H9 (cell line): ENCODE data around the gene ZNF423. TPM values are rescaled to one million over a fixed set of nuclear protein-coding genes. Genes with fewer than 3 reads are reported as not detected.

Source experiments
- DNase-seq: peaks from one replicate; pipeline ENCODE4 v3.0.0-alpha.2; 2017
- H2AFZ ChIP-seq: one replicate; pipeline ENCODE4 v1.6.1; 2013; ENCODE audit warnings: mild to moderate bottlenecking, low read length, control low read depth, moderate library complexity
- H2AK5ac ChIP-seq: 2 replicates; pipeline ENCODE4 v1.6.1; 2013; ENCODE audit warnings: low read length, control low read depth, mixed read lengths; ENCODE audit not compliant: insufficient read length
- H2BK120ac ChIP-seq: one replicate; pipeline ENCODE4 v1.6.1; 2013; ENCODE audit warnings: low read depth, mild to moderate bottlenecking, low read length, control low read depth, inconsistent platforms; ENCODE audit not compliant: poor library complexity, severe bottlenecking
- H2BK12ac ChIP-seq: 2 replicates; pipeline ENCODE4 v1.6.1; 2013; ENCODE audit warnings: low read length, control low read depth, mixed read lengths, low read depth; ENCODE audit not compliant: insufficient read length
- H2BK15ac ChIP-seq: 2 replicates; pipeline ENCODE4 v1.6.1; 2013; ENCODE audit warnings: low read depth, low read length, control low read depth
- H2BK20ac ChIP-seq: one replicate; pipeline ENCODE4 v1.6.1; 2013; ENCODE audit warnings: low read depth, mild to moderate bottlenecking, low read length, control low read depth, inconsistent platforms; ENCODE audit not compliant: poor library complexity, severe bottlenecking
- H2BK5ac ChIP-seq: 2 replicates; pipeline ENCODE4 v1.6.1; 2013; ENCODE audit warnings: low read length, control low read depth, mixed read lengths; ENCODE audit not compliant: insufficient read length
- H3K14ac ChIP-seq: 2 replicates; pipeline ENCODE4 v1.6.1; 2013; ENCODE audit warnings: low read length, control low read depth; ENCODE audit not compliant: insufficient read depth
- H3K18ac ChIP-seq: 2 replicates; pipeline ENCODE4 v1.6.1; 2013; ENCODE audit warnings: low read depth, mild to moderate bottlenecking, mixed read lengths, low read length, control low read depth; ENCODE audit not compliant: insufficient read length
- H3K23ac ChIP-seq: 2 replicates; pipeline ENCODE4 v1.6.1; 2013; ENCODE audit warnings: low read length, control low read depth, mixed read lengths, low read depth; ENCODE audit not compliant: insufficient read length
- H3K23me2 ChIP-seq: 2 replicates; pipeline ENCODE4 v1.6.1; 2013; ENCODE audit warnings: low read depth, mild to moderate bottlenecking, mixed read lengths, low read length, control low read depth; ENCODE audit not compliant: insufficient read length, poor library complexity, severe bottlenecking
- H3K27ac ChIP-seq: 2 replicates; pipeline ENCODE4 v1.5.1; 2013; ENCODE audit warnings: low read length, control low read depth, mixed read lengths, low read depth; ENCODE audit not compliant: insufficient read length
- H3K27me3 ChIP-seq: 2 replicates; pipeline ENCODE4 v1.6.1; 2013; ENCODE audit warnings: low read length, control low read depth, inconsistent platforms; ENCODE audit not compliant: insufficient read depth
- H3K4ac ChIP-seq: 2 replicates; pipeline ENCODE4 v1.6.1; 2013; ENCODE audit warnings: low read depth, mild to moderate bottlenecking, control low read depth, inconsistent platforms, low read length, moderate library complexity
- H3K4me1 ChIP-seq: 2 replicates; pipeline ENCODE4 v1.6.1; 2013; ENCODE audit warnings: low read length, control low read depth, inconsistent platforms; ENCODE audit not compliant: insufficient read depth
- H3K4me2 ChIP-seq: 2 replicates; pipeline ENCODE4 v1.6.1; 2013; ENCODE audit warnings: low read length, control low read depth, mixed read lengths; ENCODE audit not compliant: insufficient read length, insufficient read depth
- H3K56ac ChIP-seq: 2 replicates; pipeline ENCODE4 v1.6.1; 2013; ENCODE audit warnings: low read depth, mild to moderate bottlenecking, mixed read lengths, low read length, control low read depth; ENCODE audit not compliant: insufficient read length
- H3K79me1 ChIP-seq: 2 replicates; pipeline ENCODE4 v1.6.1; 2013; ENCODE audit warnings: low read depth, mild to moderate bottlenecking, moderate library complexity, low read length, control low read depth, inconsistent platforms; ENCODE audit not compliant: insufficient read depth, poor library complexity, severe bottlenecking
- H3K79me2 ChIP-seq: 2 replicates; pipeline ENCODE4 v1.6.1; 2013; ENCODE audit warnings: low read length, control low read depth, inconsistent platforms; ENCODE audit not compliant: insufficient read depth
- H3K9ac ChIP-seq: 2 replicates; pipeline ENCODE4 v1.6.1; 2013; ENCODE audit warnings: low read length, control low read depth, mixed read lengths; ENCODE audit not compliant: insufficient read length; ENCODE audit errors: extremely low read depth
- H3K9me3 ChIP-seq: one replicate; pipeline ENCODE4 v1.6.1; 2013; ENCODE audit warnings: low read depth, low read length, inconsistent platforms; ENCODE audit not compliant: control insufficient read depth
- H3T11ph ChIP-seq: one replicate; pipeline ENCODE4 v1.6.1; 2013; ENCODE audit warnings: mild to moderate bottlenecking, low read length, control low read depth, inconsistent platforms
- H4K20me1 ChIP-seq: one replicate; pipeline ENCODE4 v1.6.1; 2013; ENCODE audit not compliant: control insufficient read depth, insufficient read length, insufficient read depth
- H4K5ac ChIP-seq: 2 replicates; pipeline ENCODE4 v1.6.1; 2013; ENCODE audit warnings: low read depth, mild to moderate bottlenecking, mixed read lengths, low read length, control low read depth; ENCODE audit not compliant: insufficient read length
- H4K8ac ChIP-seq: replicated peaks from 2 replicates; pipeline ENCODE4 v1.6.1; 2013; ENCODE audit warnings: low read length, control low read depth, mixed read lengths, low read depth; ENCODE audit not compliant: insufficient read length
- H4K91ac ChIP-seq: 2 replicates; pipeline ENCODE4 v1.6.1; 2013; ENCODE audit warnings: low read depth, mild to moderate bottlenecking, moderate library complexity, mixed read lengths, low read length, control low read depth; ENCODE audit not compliant: insufficient read length
- H3K27ac Mint-ChIP-seq, 3 experiments: 2 replicates in 2 of 3; 3 replicates in 1 of 3; pipeline ENCODE4 v1.8.0; 2020 to 2021; ENCODE audit warnings: mixed read lengths in 3 of 3, mild to moderate bottlenecking in 1 of 3, moderate library complexity in 1 of 3
- H3K27me3 Mint-ChIP-seq: 2 replicates; pipeline ENCODE4 v1.8.0; 2021; ENCODE audit warnings: low read depth, mild to moderate bottlenecking, moderate library complexity, mixed read lengths
- H3K36me3 Mint-ChIP-seq, 3 experiments: 2 replicates in 2 of 3; 3 replicates in 1 of 3; pipeline ENCODE4 v1.8.0; 2020 to 2021; ENCODE audit warnings: low read depth in 3 of 3, mixed read lengths in 3 of 3; ENCODE audit not compliant: insufficient read depth in 1 of 3
- H3K4me1 Mint-ChIP-seq, 2 experiments: 2 replicates each; pipeline ENCODE4 v1.8.0; 2020; ENCODE audit warnings: mixed read lengths in 2 of 2
- H3K4me3 Mint-ChIP-seq, 2 experiments: 2 replicates in 1 of 2; 3 replicates in 1 of 2; pipeline ENCODE4 v1.8.0; 2020 to 2021; ENCODE audit warnings: mild to moderate bottlenecking in 2 of 2, mixed read lengths in 2 of 2, moderate library complexity in 1 of 2
- H3K9me3 Mint-ChIP-seq, 2 experiments: 2 replicates in 1 of 2; 3 replicates in 1 of 2; pipeline ENCODE4 v1.8.0; 2020; ENCODE audit warnings: mild to moderate bottlenecking in 2 of 2, mixed read lengths in 2 of 2, moderate library complexity in 1 of 2
- CTCF ChIP-seq: fragments of 200-600 bp; sonication (generic); conservative IDR thresholded peaks from 3 replicates; pipeline ENCODE4 v1.8.0; 2021; ENCODE audit warnings: antibody characterized with exemption, mild to moderate bottlenecking
- WGBS: extraction: QIAGEN DNeasy Blood & Tissue Kit; methylation state at CpG from one replicate; pipeline ENCODE4 v1.1.7; 2013; ENCODE audit warnings: missing lambda C conversion rate, low lambda C conversion rate, mixed read lengths; ENCODE audit not compliant: insufficient read length; ENCODE audit errors: extremely low coverage; 5-methylcytosine and 5-hydroxymethylcytosine counted together
- total RNA-seq: library from RNA; stranded (reverse); gene quantifications from 2 replicates; pipeline ENCODE4 v1.2.1, GENCODE V29; 2021

Gene ZNF423
- total RNA-seq, 1 experiment from 2014 or later: 51.5 TPM

- Histone ChIP-seq H2BK20ac (no peak overlapping the region), H3K23ac (no peak overlapping the region), H2BK120ac (peak overlapping the region; percentile 36), H3K9ac (no peak overlapping the region), H3K79me2 (no peaks in the 10 kb centered on the region), H3T11ph (no peak overlapping the region), H4K20me1 (no peaks in the 10 kb centered on the region), H3K79me1 (no peaks in the 10 kb centered on the region), H3K23me2 (no peaks in the 10 kb centered on the region), H3K14ac (no peak overlapping the region), H2BK5ac (peak overlapping the region; percentile 11), H3K4me1 (no peaks in the 10 kb centered on the region), H4K91ac (no peak overlapping the region), H2AFZ (no peak overlapping the region), H3K27me3 (no peaks in the 10 kb centered on the region), H3K18ac (no peak overlapping the region), H3K9me3 (no peaks in the 10 kb centered on the region), H3K4ac (no peak overlapping the region), H3K4me2 (no peak overlapping the region), H2AK5ac (no peak overlapping the region), H2BK12ac (no peak overlapping the region), H4K5ac (no peak overlapping the region), H3K27ac (no peak overlapping the region), H3K56ac (no peak overlapping the region), H4K8ac (no peak overlapping the region), H2BK15ac (0 out of 2 replicates have a peak overlapping the region, but pooled peaks have one; percentile 6)
- Mint-ChIP-seq H3K4me1 (peaks cover 18 to 22% of the 10 kb centered on the region in 2 experiments), H3K27ac (peak overlapping the region in 1 of 3 experiments; percentile 90; a peak in 2 of 7 replicates), H3K9me3 (no peaks in the 10 kb centered on the region), H3K36me3 (peaks cover 3 to 26% (median 11%) of the 10 kb centered on the region in 3 experiments; a peak in 6 of 7 replicates), H3K27me3 (no peaks in the 10 kb centered on the region), H3K4me3 (no peak overlapping the region)
- TF ChIP-seq CTCF: no peak
- no CpG with 5 or more reads among the region's 11 CpGs for WGBS
- no peak for DNase-seq
These were observed 69.9 kb downstream of the ZNF423 start for GRCh38 chr16:49785970-49786369.
